Activated CD4-positive, alpha-beta T cell treated with anti-CD3 and anti-CD28 coated beads, Interleukin-2, amount 10 ng/mL, durations not matched to agents 7 days and 5 days (primary cell): ENCODE measurements around the gene TBCEL. TPM values are rescaled to one million over a fixed set of nuclear protein-coding genes. Genes with fewer than 3 reads are reported as not detected.

Experiments used
- CTCF ChIA-PET: fragments of 350-600 bp; sonication (Branson Sonifier 250); formaldehyde crosslinking; loops from one replicate; lab custom pipeline; 2021; ENCODE audit warnings: antibody characterized with exemption; lab: Charles Lee
- POLR2A ChIA-PET: fragments of 350-600 bp; sonication (Branson Sonifier 250); formaldehyde crosslinking; loops from one replicate; lab custom pipeline; 2021; ENCODE audit warnings: antibody characterized with exemption; lab: Charles Lee
- DNase-seq: peaks from one replicate; pipeline ENCODE4 v3.0.0-alpha.2; 2020
- H3K27ac Mint-ChIP-seq: one replicate; pipeline ENCODE4 v1.8.0; 2021; ENCODE audit warnings: mild to moderate bottlenecking, moderate library complexity, mixed read lengths
- H3K27me3 Mint-ChIP-seq: one replicate; pipeline ENCODE4 v1.8.0; 2021; ENCODE audit warnings: mixed read lengths
- H3K36me3 Mint-ChIP-seq: one replicate; pipeline ENCODE4 v1.8.0; 2021; ENCODE audit warnings: low read depth, mixed read lengths
- H3K4me1 Mint-ChIP-seq: one replicate; pipeline ENCODE4 v1.8.0; 2021; ENCODE audit warnings: mixed read lengths
- H3K4me3 Mint-ChIP-seq: one replicate; pipeline ENCODE4 v1.8.0; 2021; ENCODE audit warnings: mild to moderate bottlenecking, moderate library complexity, mixed read lengths
- H3K9me3 Mint-ChIP-seq: one replicate; pipeline ENCODE4 v1.8.0; 2021; ENCODE audit warnings: mixed read lengths
- total RNA-seq, 2 experiments: library from RNA; stranded (reverse); gene quantifications; one replicate each; pipeline ENCODE4 v1.2.3, GENCODE V29; 2021

TBCEL gene
- total RNA-seq, 2 experiments from 2014 or later, result 13.1 to 16.1 TPM

DNA sequence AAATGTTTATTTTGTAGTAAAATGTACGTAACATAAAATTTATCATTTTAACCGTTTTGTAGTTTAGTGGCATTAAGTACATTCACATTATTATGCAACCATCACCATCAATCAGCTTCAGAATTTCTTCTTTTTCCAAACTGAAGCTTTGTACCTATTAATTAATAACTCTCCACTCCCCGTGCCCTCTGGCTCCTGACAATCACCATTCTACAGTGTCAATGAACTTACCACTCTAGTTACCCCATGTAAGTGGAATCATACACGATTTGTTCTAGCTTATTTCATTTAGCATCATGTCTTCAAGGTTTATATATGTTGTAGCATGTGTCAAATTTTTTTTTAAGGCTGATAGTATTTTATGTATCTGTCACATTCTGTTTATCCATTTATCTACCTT, 9.7 kb downstream of the TBCEL start:
- Mint-ChIP-seq H3K36me3 (no peaks in the 10 kb centered on the region), H3K9me3 (no peaks in the 10 kb centered on the region), H3K4me3 (no peak overlapping the region), H3K4me1 (peaks cover 23% of the 10 kb centered on the region), H3K27me3 (no peaks in the 10 kb centered on the region), H3K27ac (no peak overlapping the region)
- no peak for DNase-seq
- CTCF ChIA-PET, result interaction anchor here (0.9 kb wide), 1 partner anchor 15 kb away, joined by 3 read pairs; no protein-coding TSS in a partner anchor
- POLR2A ChIA-PET, result no interaction called here

DNA sequence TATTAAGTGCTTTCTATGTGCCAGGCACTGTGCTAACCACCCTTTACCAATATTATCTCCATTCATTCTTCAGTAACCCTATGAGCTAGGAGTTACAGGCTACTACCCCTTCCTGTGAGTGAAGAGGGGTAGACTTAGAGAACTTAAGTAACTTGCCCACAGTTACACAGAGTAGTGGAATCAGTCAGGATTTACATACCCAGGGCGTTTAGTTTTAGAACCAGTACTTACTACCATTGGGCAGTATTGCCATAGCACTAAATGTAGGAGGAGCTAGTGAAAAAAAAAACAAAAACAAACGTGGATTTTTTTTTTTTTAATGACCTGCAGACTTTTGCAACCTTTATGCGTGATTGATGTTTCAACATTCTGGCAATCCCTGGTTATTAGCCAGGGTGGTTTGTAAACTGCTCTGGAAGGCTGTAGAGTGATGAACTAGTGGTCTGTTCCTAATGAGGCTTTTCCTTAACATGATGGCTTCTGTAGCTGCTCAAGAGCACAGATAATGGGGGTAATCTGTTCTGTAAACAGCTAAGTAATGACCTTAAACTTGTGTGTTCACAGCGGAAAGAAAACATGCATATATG, 11.4 kb downstream of the TBCEL start:
- CTCF ChIA-PET, result interaction anchor here (1.0 kb wide), 2 partner anchors 10 to 11 kb away, joined by 3 read pairs; partner anchors contain the start of gene TBCEL

DNA sequence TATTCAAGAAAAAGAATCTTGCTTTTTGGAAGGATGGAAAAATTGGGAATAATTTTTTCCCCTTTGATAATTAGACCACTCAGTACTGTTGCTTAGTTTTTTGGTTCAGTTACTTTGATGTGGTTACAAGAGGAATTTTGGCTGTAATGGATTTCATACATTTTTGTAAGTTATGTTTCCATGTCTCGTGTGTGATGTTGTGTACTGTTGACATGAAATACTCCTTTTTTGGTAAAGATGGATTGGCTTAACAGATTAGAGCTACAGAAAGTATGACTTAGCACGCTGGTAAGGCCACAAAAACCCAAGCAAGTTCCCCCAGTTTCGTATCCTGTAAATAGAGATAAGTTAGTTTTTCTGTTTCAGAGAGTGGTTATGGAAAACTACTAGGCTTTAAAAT, 11.9 kb downstream of the TBCEL start:
- no peaks in the 10 kb centered on the region for H3K36me3 Mint-ChIP-seq
- CTCF ChIA-PET, result interaction anchor here (1.0 kb wide), 2 partner anchors 10 to 12 kb away, joined by 3 read pairs; partner anchors contain the start of gene TBCEL
- POLR2A ChIA-PET, result no interaction called here
- no peaks in the 10 kb centered on the region for H3K9me3 Mint-ChIP-seq
- no peak for DNase-seq
- no peak overlapping the region for H3K4me3 Mint-ChIP-seq
- H3K4me1 Mint-ChIP-seq, result peaks cover 14% of the 10 kb centered on the region
- H3K27me3 Mint-ChIP-seq, result no peaks in the 10 kb centered on the region
- no peak overlapping the region for H3K27ac Mint-ChIP-seq

More for the DNA sequence above, 11.4 kb downstream of the TBCEL start:
- H3K27me3 Mint-ChIP-seq, result no peaks in the 10 kb centered on the region
- DNase-seq, result no peak
- H3K4me3 Mint-ChIP-seq, result no peak overlapping the region
- H3K9me3 Mint-ChIP-seq, result no peaks in the 10 kb centered on the region
- no peak overlapping the region for H3K27ac Mint-ChIP-seq
- no peaks in the 10 kb centered on the region for H3K36me3 Mint-ChIP-seq
- peaks cover 16% of the 10 kb centered on the region for H3K4me1 Mint-ChIP-seq
- POLR2A ChIA-PET, result no interaction called here

DNA sequence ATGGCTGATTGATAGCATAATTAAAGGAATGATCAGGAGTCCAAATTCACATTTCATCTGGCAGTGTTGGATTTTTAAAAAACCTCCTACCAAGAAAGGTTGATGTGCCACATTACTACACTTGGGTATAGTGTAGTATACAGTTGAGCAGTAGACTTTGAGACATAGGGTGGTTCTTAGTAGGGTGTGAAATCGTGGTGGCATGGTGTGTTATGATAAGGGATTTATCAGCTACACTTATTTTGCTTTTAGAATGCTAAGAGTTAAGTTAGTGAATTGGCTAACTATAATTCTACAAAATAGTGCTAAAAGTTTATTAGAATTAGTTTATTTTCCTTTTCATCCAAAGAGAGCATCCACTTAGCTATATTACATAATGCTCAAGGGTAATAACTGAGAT, 13.1 kb downstream of the TBCEL start:
- Mint-ChIP-seq H3K27me3 (no peaks in the 10 kb centered on the region), H3K36me3 (no peaks in the 10 kb centered on the region), H3K4me3 (no peak overlapping the region), H3K9me3 (no peaks in the 10 kb centered on the region), H3K4me1 (peaks cover 14% of the 10 kb centered on the region), H3K27ac (no peak overlapping the region)
- ChIA-PET POLR2A (no interaction called here), CTCF (interaction anchor here (1.1 kb wide), 1 partner anchor 12 kb away, joined by 6 read pairs; no protein-coding TSS in a partner anchor)
- no peak for DNase-seq

DNA sequence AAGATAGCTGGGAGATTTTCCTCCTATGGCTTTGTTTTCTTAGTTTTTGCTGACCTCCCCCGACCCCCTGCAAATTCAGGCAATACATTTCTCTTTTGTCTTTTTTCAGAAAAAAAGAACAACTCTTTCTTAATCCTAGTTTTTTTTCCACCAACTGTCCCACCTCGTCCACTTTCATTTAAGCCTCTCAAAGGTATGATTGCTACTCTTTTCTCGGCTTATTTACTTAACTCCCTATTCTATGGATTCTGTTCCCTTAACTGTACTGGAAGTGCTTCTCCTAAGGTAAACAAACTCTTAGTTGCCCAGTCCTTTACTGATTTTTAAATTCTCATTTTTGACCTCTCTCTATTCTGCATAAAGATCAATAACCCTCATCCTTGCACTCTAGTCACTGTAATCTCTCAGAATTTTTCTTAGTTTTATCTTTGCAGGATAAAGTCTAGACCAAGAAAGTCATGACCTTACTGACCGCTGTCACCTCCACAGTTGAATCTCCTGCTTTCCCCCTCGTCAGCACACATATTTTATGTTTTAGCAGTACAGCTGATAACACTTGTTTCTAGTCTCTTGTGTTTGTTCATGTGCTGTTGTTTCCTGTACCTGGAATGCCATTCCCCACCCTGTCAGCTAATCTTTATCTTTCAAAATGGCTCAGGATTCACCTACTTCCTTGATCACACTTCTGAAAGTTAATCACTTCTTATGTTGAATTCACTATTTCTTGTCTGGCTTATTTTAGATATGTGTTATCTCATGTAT, 14.9 kb downstream of the TBCEL start:
- no peak overlapping the region for H3K27ac Mint-ChIP-seq
- ChIA-PET POLR2A (no interaction called here), CTCF (no interaction called here)
- H3K36me3 Mint-ChIP-seq, result no peaks in the 10 kb centered on the region
- no peaks in the 10 kb centered on the region for H3K27me3 Mint-ChIP-seq
- H3K9me3 Mint-ChIP-seq, result no peaks in the 10 kb centered on the region
- DNase-seq, result no peak
- H3K4me3 Mint-ChIP-seq, result no peak overlapping the region
- peaks cover 14% of the 10 kb centered on the region for H3K4me1 Mint-ChIP-seq

DNA sequence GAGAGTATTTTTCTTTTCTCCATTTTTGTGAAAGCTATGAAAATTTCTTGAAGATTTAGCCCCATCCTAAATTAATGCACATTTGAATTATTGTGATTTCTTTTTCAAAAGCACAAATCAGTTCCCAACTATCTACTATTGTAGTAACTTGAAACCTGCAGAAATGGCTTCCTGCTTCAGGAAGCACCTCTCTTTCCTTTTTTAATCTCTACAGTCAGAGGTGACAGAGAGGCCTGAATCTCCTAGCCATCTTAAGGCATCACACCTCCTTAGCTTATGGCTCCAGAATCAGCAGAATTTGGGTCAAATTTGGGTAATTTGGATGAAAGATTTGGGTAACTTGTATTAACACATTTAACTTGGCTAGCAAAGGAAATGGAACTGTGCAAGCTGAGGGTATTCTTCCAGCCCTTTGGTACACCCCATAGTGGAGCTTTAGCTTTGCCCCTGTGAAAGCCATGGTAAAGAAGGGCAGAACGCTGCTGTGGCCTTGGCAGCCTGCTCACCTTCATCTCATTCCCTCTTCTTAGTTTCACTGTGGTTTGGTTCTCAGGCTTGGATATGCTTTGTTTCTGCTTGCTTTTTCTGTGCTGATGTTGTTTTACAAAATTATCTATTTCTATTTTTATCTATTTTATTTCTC, 16.2 kb downstream of the TBCEL start:
- ChIA-PET POLR2A (no interaction called here), CTCF (interaction anchor here (1.3 kb wide), 1 partner anchor 8 kb away, joined by 3 read pairs; no protein-coding TSS in a partner anchor)
- no peak overlapping the region for H3K27ac Mint-ChIP-seq

DNA sequence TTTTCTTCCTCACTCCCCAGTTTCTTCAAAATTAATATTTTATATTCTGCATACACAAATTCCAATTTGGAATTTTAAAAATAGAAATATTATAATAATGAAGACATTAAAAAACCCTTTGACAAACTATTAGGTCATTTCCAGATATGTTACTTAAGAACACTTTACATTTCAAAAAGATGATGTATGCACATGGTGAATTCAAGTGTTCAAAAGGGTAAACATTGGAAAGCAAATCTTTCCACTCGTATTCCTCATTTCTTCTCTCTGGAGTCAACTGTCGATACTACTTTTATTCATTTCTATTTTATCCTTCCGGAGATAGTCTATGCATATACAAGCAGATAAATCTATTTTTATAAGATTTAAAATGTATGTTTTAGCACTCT, 16.7 kb downstream of the TBCEL start:
- ChIA-PET POLR2A (no interaction called here), CTCF (interaction anchor here (1.3 kb wide), 1 partner anchor 8 kb away, joined by 3 read pairs; no protein-coding TSS in a partner anchor)
- Mint-ChIP-seq H3K36me3 (no peaks in the 10 kb centered on the region), H3K4me3 (no peak overlapping the region), H3K4me1 (peaks cover 9% of the 10 kb centered on the region), H3K9me3 (no peaks in the 10 kb centered on the region), H3K27ac (no peak overlapping the region), H3K27me3 (no peaks in the 10 kb centered on the region)
- no peak for DNase-seq

More for the DNA sequence above, 16.2 kb downstream of the TBCEL start:
- Mint-ChIP-seq H3K36me3 (no peaks in the 10 kb centered on the region), H3K4me1 (peaks cover 14% of the 10 kb centered on the region), H3K9me3 (no peaks in the 10 kb centered on the region), H3K4me3 (no peak overlapping the region), H3K27me3 (no peaks in the 10 kb centered on the region)
- no peak for DNase-seq

DNA sequence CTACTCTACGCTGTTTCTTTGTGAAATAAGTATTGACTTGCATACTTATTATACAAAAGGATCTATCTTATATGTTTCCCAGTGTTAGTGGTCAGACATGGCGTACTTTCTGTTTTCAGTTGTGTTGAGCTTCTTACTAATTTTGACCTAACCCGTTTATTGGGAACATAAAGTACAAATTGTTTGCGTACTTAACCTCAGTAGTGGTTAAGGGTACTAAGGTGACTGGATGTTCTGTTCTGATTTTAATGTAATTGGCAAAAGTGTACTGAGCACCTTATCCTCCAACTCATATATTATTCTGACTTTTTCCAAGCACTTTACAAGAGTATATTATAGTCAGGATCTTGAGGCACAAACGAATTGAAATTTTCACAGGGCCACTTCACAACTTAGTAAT, 17.2 kb downstream of the TBCEL start:
- Mint-ChIP-seq H3K36me3 (peaks cover under 1% of the 10 kb centered on the region), H3K27ac (no peak overlapping the region), H3K4me3 (no peak overlapping the region), H3K4me1 (peaks cover 4% of the 10 kb centered on the region), H3K9me3 (no peaks in the 10 kb centered on the region), H3K27me3 (no peaks in the 10 kb centered on the region)
- no peak for DNase-seq
- CTCF ChIA-PET, result no interaction called here
- POLR2A ChIA-PET, result no interaction called here

DNA sequence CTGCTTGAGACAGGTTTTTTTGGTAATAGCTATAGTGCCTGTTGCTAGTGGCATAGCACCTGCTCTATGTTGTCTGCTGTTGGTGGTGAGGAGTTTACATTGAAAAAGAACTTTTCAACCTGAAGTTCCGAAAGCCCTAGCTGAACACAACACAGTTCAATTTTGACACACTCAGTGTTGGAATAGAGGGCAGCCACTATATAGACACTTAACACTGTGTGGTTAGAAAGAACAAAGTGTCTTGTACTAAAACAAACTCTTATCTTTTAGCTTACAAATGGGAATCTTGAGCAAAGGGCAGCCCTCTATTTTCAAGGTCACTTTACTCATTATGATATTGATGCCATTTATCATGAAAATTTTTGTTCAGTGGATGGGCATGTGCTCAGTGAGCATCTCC, 18.4 kb downstream of the TBCEL start:
- Mint-ChIP-seq H3K27ac (no peak overlapping the region), H3K4me3 (no peak overlapping the region), H3K36me3 (peaks cover 6% of the 10 kb centered on the region), H3K4me1 (no peaks in the 10 kb centered on the region), H3K27me3 (no peaks in the 10 kb centered on the region), H3K9me3 (no peaks in the 10 kb centered on the region)
- DNase-seq, result no peak
- POLR2A ChIA-PET, result no interaction called here
- CTCF ChIA-PET, result interaction anchor here (0.6 to 0.7 kb wide), 2 partner anchors 12 to 134 kb away, joined by 3 to 4 read pairs; no protein-coding TSS in a partner anchor

DNA sequence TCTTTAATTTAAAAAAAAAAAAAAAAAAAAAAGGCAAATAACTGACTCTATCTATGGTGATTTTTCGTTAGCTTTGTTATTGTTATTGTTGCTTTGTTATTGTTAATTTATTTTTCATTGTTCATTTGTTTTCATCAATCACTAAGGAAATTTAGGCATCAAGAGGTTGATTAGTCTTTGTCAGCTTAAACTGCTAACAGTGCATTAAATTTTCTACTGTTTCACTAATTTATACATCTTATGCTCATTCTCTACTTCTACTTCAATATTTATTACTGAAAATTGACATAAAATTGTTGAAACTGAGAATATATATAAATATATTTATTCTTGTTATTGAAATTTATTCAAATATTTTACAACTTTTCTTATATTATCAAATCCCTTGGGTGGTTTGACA, 24.0 kb downstream of the TBCEL start:
- Mint-ChIP-seq H3K4me1 (no peaks in the 10 kb centered on the region), H3K27ac (no peak overlapping the region), H3K9me3 (no peaks in the 10 kb centered on the region), H3K27me3 (no peaks in the 10 kb centered on the region), H3K36me3 (peaks cover 16% of the 10 kb centered on the region), H3K4me3 (no peak overlapping the region)
- DNase-seq, result no peak
- ChIA-PET POLR2A (no interaction called here), CTCF (interaction anchor here (0.6 to 0.8 kb wide), 3 partner anchors 8 to 1482 kb away, joined by 3 read pairs; no protein-coding TSS in a partner anchor)

DNA sequence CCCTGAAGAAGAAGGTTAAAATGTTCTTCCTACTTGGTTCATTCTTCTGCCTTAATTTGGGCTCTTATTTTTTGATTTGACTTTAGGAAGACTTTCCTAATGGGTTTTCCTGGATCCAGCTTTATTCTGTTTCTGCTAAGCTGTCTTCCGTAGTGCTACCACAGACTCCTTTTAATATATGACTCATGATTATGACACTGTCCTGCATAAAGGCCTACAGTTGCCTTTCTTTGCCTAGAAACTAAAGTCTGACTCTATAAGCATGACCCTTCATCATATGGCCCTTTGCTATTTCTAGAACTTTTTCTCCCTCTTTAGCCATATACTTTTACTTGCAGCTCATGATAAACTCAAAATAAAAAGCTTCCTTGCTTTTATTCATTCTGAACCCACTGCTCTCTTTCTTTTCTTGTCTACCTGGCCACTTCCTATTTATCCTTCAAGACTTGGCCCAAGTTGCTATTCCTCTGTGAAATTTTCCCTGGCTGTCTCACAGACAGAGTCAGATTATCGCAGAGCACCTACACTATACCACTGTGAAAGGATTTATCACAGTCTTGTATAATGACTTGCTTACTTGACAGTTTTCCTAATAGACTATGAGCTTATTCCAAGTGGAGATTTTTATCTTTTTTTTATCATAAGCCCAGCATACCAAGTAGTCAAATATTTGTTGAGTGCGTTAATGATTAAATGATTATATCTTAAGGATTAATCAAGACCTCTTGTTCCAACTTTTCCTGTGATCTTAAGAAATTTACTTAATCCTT, 24.7 kb downstream of the TBCEL start:
- POLR2A ChIA-PET, result no interaction called here
- DNase-seq, result no peak
- Mint-ChIP-seq H3K4me1 (no peaks in the 10 kb centered on the region), H3K36me3 (peaks cover 18% of the 10 kb centered on the region), H3K27ac (no peak overlapping the region), H3K27me3 (no peaks in the 10 kb centered on the region), H3K4me3 (no peak overlapping the region), H3K9me3 (no peaks in the 10 kb centered on the region)
- CTCF ChIA-PET, result interaction anchor here (0.6 to 1.2 kb wide), 5 partner anchors 9 to 1482 kb away, joined by 3 to 6 read pairs (median 3); no protein-coding TSS in a partner anchor

DNA sequence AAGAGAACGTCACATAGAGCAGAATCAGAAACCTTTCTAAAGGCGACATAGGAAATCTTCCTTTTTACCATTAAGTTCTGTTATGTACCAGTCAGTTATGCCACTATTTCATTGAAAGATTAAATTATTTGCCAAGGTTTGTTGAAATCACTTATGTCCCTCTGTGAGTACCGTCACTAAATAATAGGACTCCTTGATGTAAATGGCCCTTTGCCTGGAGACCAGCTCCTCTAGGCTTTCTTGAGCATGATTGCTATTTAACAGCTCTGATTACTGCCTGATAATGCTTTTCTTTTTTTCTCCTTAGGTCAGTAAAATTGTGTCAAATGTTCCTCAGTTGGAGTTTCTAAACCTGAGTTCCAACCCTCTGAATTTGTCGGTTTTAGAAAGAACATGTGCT, 29.3 kb downstream of the TBCEL start:
- no peak overlapping the region for H3K4me3 Mint-ChIP-seq
- H3K27ac Mint-ChIP-seq, result no peak overlapping the region
- no peaks in the 10 kb centered on the region for H3K9me3 Mint-ChIP-seq
- DNase-seq, result no peak
- CTCF ChIA-PET, result no interaction called here
- no peaks in the 10 kb centered on the region for H3K4me1 Mint-ChIP-seq
- peaks cover 22% of the 10 kb centered on the region for H3K36me3 Mint-ChIP-seq
- POLR2A ChIA-PET, result no interaction called here
- no peaks in the 10 kb centered on the region for H3K27me3 Mint-ChIP-seq
